SHP77 treated with DMSO at 0.1 percent for 48 hours (cell line): ENCODE results near the gene KCNIP4.

ENCODE experiments used
- DNase-seq: peaks from one replicate; lab custom pipeline; 2025; lab: John Stamatoyannopoulos, UW

KCNIP4 gene

GRCh38 chr4:20944451-20944850 is 1004.1 kb downstream of the KCNIP4 start:
- no peak for DNase-seq

GRCh38 chr4:20938204-20938603 is 1010.4 kb downstream of the KCNIP4 start:
- DNase-seq: no peak

- no peak for DNase-seq
These were observed 1022.0 kb downstream of the KCNIP4 start for GRCh38 chr4:20926529-20926928.

- no peak for DNase-seq
These were observed 1023.4 kb downstream of the KCNIP4 start for GRCh38 chr4:20925176-20925575.

DNA sequence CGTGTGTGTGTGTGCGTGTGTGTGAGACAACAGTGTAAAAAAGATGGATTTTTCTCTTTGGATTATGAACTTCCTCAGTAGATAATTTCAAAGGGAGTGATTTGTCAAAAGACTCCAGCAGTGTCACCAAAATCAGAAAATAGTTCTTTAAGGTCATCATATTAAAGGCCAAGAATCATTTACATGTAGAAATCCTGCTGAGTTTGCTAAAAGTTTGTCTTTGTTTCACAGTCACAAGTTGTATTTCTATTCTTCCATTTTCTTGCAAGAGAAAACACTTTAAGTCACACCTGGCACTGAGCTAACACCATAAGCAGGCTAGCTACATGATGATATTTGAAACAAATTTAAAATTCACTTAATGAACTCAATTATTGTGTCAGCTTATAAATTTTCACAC is 1025.6 kb downstream of the KCNIP4 start:
- no peak for DNase-seq

DNA sequence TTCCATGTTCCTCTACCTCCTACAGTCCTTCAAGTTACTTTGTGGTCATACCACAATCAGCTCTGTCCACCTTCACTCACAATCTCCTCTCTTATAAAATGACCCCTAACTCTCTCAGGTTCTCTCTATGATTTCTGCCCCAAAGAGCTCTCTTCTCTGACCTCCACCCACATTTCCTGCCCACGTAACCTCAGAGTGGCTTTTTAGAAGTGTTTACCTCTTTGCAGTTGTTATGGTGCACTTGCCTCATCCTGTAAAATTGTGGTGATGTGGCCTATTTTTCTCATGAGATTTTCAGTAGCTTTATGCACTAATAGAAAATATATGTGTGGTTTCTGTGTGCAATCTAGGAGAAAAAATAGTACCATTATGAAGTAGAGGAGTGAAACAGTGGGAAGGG is 1032.5 kb downstream of the KCNIP4 start:
- no peak for DNase-seq

GRCh38 chr4:20904966-20905365 is 1043.6 kb downstream of the KCNIP4 start:
- no peak for DNase-seq

GRCh38 chr4:20901851-20902250 is 1046.7 kb downstream of the KCNIP4 start:
- no peak for DNase-seq

DNA sequence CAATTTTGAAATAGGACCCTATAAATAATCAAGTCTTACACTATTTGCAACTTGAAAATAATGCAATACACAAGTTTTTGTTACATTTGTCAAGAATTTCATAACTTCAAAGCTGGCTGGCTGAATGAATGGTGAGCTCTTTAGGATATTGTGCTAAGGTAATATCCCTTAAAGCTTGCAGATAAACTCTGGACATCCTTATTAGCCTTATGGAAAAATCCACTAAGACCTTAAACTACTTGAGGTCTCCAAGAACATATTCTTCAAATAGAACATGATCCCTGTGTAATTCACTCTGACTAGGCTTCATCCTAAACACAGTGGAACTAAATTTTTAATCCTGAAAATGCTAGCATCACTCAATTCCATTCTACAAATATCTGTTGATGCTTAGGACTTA is 1049.0 kb downstream of the KCNIP4 start:
- no peak for DNase-seq

GRCh38 chr4:20895988-20896387 is 1052.6 kb downstream of the KCNIP4 start:
- DNase-seq: no peak

DNA sequence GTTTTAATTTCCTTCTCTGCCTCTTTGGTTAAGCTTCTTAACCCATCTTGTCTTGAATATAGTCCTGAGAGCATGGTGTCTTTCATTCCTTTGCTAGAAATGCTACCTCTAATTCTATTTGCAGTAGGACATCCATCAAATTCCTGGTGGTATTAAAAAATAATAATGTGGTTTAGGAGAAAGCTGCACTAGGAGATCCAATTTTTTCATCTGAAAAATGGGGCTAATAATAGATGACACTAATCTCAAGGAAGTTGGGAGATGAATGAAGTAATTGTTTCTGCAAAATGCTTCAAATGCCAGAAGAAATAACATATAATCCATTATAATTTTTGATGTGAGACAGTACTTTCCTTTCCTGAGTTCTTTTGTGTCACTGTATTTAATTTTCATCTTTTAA is 1053.4 kb downstream of the KCNIP4 start:
- no peak for DNase-seq

DNA sequence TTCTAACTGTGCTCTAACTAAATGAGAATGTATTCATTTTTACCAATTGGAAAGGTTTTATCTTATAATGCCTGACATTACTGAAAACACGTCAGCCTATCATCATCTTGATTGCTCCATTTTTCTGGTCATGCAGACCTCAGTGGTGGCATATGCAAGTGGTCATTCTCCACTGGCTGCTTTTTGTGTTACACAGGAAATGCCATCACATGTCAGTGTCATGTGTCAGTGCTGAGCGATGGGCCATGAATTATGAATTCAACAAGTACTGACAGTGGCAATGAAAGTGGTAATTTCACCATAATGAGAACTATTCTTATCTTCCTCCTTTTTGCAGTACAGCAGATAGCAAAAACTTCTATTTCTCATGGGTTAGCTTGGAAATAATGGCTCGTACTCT is 1057.8 kb downstream of the KCNIP4 start:
- no peak for DNase-seq

GRCh38 chr4:20889901-20890300 is 1058.7 kb downstream of the KCNIP4 start:
- DNase-seq: no peak

- DNase-seq: no peak
These were observed 1064.9 kb downstream of the KCNIP4 start for GRCh38 chr4:20883677-20884076.

DNA sequence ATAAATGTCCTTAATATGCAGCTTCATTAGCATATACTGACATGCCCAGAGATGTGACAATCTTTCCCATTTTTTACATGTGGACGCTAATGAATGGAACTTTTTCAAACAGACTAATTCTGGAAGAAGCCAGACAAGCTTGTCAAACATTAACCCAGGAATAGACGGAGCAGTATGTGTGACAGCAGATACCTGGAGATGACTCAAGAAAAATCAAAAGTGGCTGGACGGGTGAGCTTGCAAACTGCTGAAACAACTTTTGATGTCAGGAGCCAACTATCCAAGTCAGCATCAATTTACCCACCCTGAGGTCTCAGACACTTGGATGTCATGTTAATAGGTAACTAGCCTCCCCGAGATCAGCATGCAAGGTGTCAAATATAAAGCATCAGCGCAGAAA is 1065.3 kb downstream of the KCNIP4 start:
- no peak for DNase-seq

DNA sequence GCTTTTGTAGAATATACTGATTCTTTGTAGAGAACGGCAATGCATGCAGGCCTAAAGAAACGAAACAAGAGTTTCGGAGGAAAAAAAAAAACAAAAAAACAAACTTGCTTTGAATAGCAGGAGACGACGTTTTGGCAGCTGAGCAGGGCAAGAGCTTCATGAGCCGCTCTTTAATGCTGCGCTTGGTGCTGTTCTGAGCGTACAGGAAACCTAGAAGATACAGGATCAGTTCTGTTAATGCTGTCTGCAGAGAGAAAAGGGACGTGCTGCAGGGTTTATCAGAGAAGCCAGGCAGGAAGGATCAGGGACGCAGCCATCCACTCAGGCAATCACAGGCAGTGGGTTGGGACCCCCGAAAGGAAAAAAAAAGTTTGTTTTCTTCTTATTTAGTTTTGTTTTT is 1066.1 kb downstream of the KCNIP4 start:
- no peak for DNase-seq

- DNase-seq: no peak
These were observed 1066.9 kb downstream of the KCNIP4 start for GRCh38 chr4:20881658-20882057.

DNA sequence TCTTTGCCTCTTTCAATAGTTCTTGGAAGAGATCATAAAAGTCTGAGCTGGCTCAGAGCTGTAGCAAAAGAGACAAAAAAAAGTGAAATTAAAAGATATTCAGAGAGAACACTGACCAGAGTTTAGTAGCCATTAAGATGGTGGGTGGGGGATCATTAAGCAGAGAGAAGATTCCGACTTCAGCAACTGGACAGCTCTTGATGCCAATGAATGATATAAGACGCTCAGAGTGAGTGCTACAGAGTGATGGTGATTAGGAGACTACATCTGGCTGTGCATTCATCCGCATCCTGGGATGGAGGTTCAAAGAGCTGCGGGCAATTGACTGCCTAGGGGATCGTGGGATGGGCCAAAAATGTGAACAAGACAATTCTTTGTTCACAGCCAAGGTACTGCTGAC is 1069.8 kb downstream of the KCNIP4 start:
- no peak for DNase-seq

DNA sequence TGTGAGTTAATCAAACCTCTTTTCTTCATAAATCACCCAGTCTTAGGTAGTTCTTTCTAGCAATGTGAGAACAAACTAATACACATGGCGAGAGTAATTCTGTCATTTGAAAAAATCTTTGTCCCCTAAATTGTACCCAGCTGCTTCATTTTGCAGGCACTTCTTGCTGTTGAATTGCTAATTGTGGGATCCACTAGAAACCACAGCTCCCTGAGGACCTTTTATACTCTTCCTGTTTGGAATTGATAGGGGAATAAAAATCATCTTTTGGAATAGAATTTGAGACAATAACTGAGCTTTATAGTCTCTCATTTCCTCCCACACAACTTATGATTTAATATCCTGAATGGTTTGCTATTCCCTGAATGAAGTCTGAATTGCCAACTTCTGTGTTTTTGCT is 1078.1 kb downstream of the KCNIP4 start:
- no peak for DNase-seq

DNA sequence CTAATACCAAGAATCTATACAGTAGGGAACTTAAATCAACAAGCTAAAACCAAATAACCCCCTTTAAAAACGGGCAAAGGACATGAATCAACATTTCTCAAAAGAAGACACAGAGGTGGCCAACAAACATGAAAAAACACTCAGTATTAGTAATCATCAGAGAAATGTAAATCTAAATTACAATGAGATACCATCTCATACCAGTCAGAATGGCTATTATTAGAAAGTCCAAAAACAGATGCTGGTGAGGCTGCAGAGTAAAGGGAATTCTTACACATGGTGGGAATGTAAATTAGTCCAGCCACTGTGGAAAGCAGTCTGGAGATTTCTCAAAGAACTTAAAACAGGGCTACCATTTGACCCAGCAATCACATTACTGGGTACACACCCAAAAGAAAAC is 1080.5 kb downstream of the KCNIP4 start:
- no peak for DNase-seq

GRCh38 chr4:20860878-20861277 is 1087.7 kb downstream of the KCNIP4 start:
- DNase-seq: no peak

DNA sequence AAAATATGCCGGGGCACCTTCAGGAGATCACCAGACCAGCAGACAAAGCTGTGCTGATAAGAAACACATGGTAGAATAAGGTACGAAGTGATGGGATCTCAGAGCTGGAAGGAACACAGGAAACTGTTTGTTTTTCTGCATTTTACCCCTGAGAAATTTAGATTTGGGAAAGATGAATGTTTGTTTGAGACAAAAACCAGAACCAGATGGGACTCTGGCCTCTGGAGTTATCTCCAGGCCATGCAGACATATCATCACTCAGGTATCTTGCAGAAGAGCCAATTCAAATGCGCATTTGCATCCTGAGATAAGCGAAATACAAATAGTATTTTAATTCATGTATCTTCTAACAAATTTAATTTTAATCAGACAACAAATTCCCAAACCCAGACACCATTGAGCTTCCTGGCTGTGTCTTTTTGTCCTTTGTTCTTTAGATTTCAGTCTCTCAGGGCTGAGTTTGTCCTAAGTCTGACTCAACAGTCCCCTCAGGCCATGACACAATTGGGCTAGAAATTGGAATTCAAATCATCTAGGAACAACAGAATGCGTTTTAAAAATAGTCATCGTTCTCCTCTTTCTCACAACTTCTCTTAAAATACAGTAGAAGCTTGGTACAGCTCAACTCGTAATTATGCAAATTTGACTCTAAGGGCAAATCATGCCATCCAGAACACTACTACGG is 1089.3 kb downstream of the KCNIP4 start:
- no peak for DNase-seq

DNA sequence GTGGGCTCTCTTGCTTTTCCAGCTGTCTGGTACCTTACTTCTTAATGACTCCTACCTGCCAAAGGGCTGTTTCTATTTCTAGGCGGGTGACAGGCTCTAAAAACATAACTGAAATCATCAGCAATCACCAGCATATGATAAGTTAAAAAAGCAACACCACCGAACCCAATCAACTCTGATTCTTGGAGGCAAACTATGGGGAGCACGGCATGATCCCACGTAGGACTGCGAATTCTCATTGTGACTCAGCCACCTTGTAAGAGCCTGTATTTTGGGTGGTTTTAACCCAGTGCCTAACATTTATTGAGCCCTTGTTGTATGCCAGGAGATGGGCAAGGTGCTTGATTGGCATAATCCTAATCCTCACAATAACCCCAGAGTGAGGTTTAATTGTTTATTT is 1091.5 kb downstream of the KCNIP4 start:
- no peak for DNase-seq

DNA sequence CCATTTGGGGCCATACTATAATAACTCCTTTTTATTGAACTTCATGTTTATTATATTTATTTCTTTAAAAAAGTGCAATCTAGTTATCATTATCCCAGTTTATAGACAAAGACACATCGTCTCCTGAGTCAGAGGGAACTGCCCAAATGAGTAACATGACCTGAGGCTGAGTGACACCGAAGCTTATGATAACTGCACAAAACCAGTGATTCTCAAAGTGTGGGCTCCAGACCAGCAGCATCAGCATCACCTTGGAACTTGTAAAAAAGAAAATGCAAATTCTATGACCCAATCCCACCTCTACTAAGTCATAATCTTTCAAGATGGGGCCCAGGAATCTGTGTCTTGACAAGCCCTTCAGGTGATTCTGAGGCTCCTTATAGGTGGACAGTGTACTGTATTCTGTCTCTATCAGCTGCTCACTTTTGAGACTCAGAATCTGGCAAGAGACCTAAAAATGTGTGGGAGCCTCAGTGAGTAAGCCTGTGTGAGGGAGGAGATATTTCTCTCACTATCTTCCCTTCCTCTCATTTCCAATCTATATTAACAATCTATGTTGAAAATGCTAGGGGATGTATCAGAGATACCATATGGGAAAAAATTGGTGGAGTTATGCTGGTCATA is 1101.3 kb downstream of the KCNIP4 start:
- no peak for DNase-seq
